ENCODE data around the gene PSAT1. TPM values are rescaled to one million over a fixed set of nuclear protein-coding genes. Genes with fewer than 3 reads are reported as not detected.

PSAT1 gene
- polyA plus RNA-seq, 1 donor from 2014 or later = 18.0 TPM

- H3K9ac ChIP-seq (ENCODE audit: low read length) = no peak overlapping the region
- no peaks in the 10 kb centered on the region for H3K9me3 ChIP-seq (ENCODE audit: low read length)
- no peak for TF ChIP-seq TAF1 (IDR thresholded peaks at IDR 0.05; ENCODE audit: low read depth)
- no peak for TF ChIP-seq EZH2 (IDR thresholded peaks at IDR 0.05; ENCODE audit: borderline replicate concordance, insufficient read depth, low read length, poor library complexity, severe bottlenecking)
- no peak for TF ChIP-seq CTCF (IDR thresholded peaks at IDR 0.05; ENCODE audit: poor library complexity, severe bottlenecking)
- TF ChIP-seq RAD21 (conservative IDR thresholded peaks at IDR 0.05) = no peak
- no peak for TF ChIP-seq EP300 (conservative IDR thresholded peaks at IDR 0.05; ENCODE audit: poor library complexity, severe bottlenecking)
- TF ChIP-seq, protein P1, sequence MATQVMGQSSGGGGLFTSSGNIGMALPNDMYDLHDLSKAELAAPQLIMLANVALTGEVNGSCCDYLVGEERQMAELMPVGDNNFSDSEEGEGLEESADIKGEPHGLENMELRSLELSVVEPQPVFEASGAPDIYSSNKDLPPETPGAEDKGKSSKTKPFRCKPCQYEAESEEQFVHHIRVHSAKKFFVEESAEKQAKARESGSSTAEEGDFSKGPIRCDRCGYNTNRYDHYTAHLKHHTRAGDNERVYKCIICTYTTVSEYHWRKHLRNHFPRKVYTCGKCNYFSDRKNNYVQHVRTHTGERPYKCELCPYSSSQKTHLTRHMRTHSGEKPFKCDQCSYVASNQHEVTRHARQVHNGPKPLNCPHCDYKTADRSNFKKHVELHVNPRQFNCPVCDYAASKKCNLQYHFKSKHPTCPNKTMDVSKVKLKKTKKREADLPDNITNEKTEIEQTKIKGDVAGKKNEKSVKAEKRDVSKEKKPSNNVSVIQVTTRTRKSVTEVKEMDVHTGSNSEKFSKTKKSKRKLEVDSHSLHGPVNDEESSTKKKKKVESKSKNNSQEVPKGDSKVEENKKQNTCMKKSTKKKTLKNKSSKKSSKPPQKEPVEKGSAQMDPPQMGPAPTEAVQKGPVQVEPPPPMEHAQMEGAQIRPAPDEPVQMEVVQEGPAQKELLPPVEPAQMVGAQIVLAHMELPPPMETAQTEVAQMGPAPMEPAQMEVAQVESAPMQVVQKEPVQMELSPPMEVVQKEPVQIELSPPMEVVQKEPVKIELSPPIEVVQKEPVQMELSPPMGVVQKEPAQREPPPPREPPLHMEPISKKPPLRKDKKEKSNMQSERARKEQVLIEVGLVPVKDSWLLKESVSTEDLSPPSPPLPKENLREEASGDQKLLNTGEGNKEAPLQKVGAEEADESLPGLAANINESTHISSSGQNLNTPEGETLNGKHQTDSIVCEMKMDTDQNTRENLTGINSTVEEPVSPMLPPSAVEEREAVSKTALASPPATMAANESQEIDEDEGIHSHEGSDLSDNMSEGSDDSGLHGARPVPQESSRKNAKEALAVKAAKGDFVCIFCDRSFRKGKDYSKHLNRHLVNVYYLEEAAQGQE (IDR thresholded peaks at IDR 0.05; ENCODE audit: borderline replicate concordance) = no peak
- no peak for TF ChIP-seq POLR2AphosphoS5 (IDR thresholded peaks at IDR 0.05)
- no peak for TF ChIP-seq MXI1 (conservative IDR thresholded peaks at IDR 0.05; ENCODE audit: poor library complexity, severe bottlenecking)
- no peak for TF ChIP-seq SMC3 (conservative IDR thresholded peaks at IDR 0.05; ENCODE audit: poor library complexity)
- H3K27ac ChIP-seq (ENCODE audit: low read length) = no peak overlapping the region
- H3K27me3 ChIP-seq (ENCODE audit: insufficient read depth, low read depth, low read length) = no peaks in the 10 kb centered on the region
- H3K79me2 ChIP-seq (replicated peaks; ENCODE audit: insufficient read depth, low read length) = no peaks in the 10 kb centered on the region
- no peak overlapping the region for H2AFZ ChIP-seq (ENCODE audit: low read depth, low read length)
- H3K9me2 ChIP-seq (ENCODE audit: insufficient read depth, low read length) = no peaks in the 10 kb centered on the region
- no peaks in the 10 kb centered on the region for H4K20me1 ChIP-seq (ENCODE audit: insufficient read depth)
- no peak overlapping the region for H3K4me2 ChIP-seq (ENCODE audit: low read length)
- H3F3A ChIP-seq (ENCODE audit: insufficient read depth, low read length, poor library complexity, severe bottlenecking) = peaks cover 3% of the 10 kb centered on the region
- H3K4me3 ChIP-seq (ENCODE audit: low read length) = no peak overlapping the region
- no peaks in the 10 kb centered on the region for H3K36me3 ChIP-seq (ENCODE audit: insufficient read depth, low read length)
Observed at GRCh38 chr9:78324068-78324650, 27.2 kb downstream of the PSAT1 start.

- no peak overlapping the region for H2AFZ ChIP-seq (ENCODE audit: low read depth, low read length)
- H3K4me2 ChIP-seq (ENCODE audit: low read length) = no peak overlapping the region
- peaks cover 3% of the 10 kb centered on the region for H3F3A ChIP-seq (ENCODE audit: insufficient read depth, low read length, poor library complexity, severe bottlenecking)
- no peaks in the 10 kb centered on the region for H3K9me3 ChIP-seq (ENCODE audit: low read length)
- H3K4me3 ChIP-seq (ENCODE audit: low read length) = no peak overlapping the region
- peak overlapping the region; percentile 55 for H3K9ac ChIP-seq (ENCODE audit: low read length)
- no peaks in the 10 kb centered on the region for H3K9me2 ChIP-seq (ENCODE audit: insufficient read depth, low read length)
- no peaks in the 10 kb centered on the region for H3K79me2 ChIP-seq (replicated peaks; ENCODE audit: insufficient read depth, low read length)
- no peak for TF ChIP-seq CTCF (IDR thresholded peaks at IDR 0.05; ENCODE audit: poor library complexity, severe bottlenecking)
- TF ChIP-seq POLR2AphosphoS5 (IDR thresholded peaks at IDR 0.05) = no peak
- TF ChIP-seq MXI1 (conservative IDR thresholded peaks at IDR 0.05; ENCODE audit: poor library complexity, severe bottlenecking) = no peak
- TF ChIP-seq SMC3 (conservative IDR thresholded peaks at IDR 0.05; ENCODE audit: poor library complexity) = no peak
- TF ChIP-seq EP300 (conservative IDR thresholded peaks at IDR 0.05; ENCODE audit: poor library complexity, severe bottlenecking) = no peak
- TF ChIP-seq EZH2 (IDR thresholded peaks at IDR 0.05; ENCODE audit: borderline replicate concordance, insufficient read depth, low read length, poor library complexity, severe bottlenecking) = no peak
- TF ChIP-seq, protein P1 (IDR thresholded peaks at IDR 0.05; ENCODE audit: borderline replicate concordance) = no peak
- no peak for TF ChIP-seq RAD21 (conservative IDR thresholded peaks at IDR 0.05)
- no peak for TF ChIP-seq TAF1 (IDR thresholded peaks at IDR 0.05; ENCODE audit: low read depth)
- no peaks in the 10 kb centered on the region for H3K36me3 ChIP-seq (ENCODE audit: insufficient read depth, low read length)
- H3K27ac ChIP-seq (ENCODE audit: low read length) = peak overlapping the region; percentile 81
- no peaks in the 10 kb centered on the region for H3K27me3 ChIP-seq (ENCODE audit: insufficient read depth, low read depth, low read length)
- H4K20me1 ChIP-seq (ENCODE audit: insufficient read depth) = no peaks in the 10 kb centered on the region
Observed at GRCh38 chr9:78324682-78325081, 27.8 kb downstream of the PSAT1 start.
